DMS153 treated with DMSO at 0.1 percent for 48 hours (cell line): ENCODE results near the gene BRME1.

Experiments
- DNase-seq: peaks from one replicate; lab custom pipeline; 2025; ENCODE audit not compliant: unreplicated experiment; lab: John Stamatoyannopoulos, UW

Gene BRME1

DNA sequence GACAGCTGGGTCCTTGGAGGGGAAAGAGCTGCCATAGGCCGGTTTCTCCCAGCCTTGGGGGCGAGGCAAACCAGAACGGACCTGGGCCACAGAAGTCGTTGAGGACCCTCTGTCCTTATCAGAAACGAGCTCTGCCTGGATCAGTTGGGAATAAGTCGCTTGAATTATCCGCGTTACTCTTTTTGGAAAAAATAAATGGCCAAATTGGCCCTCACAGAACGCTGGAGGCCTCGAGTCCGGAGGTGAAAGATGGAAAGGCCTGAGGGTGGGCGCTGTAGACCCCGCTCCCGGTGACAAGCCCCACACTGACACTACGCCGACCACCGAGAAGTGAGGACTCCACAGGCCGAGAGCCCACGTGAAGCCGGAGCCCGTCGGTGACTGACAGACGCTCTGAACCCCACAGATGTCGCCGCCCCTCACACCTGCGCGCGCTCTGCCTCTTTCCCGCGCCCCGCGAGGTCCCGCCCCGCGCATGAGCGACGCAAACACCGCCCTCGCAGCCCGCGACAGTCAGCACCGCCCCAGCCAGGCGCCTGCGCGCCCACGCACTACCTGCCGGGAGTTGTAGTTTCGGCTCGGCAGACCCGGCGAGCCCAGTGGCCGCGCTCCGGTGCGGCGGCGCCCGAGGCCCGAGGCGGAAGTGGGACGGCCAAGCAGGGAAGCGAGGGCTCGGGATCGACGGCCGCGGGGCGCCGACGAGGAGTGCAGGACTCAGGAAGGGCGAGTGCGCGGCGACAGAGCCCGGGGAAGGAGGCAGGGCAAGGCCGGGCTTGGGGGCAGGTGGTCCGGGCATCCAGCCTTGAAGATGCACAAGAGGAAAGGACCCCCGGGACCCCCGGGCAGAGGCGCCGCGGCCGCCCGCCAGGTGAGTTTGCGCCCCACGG, at the start of gene BRME1, which contains the start of gene CC2D1A:
Gene BRME1 (minus strand): TSS at position 484 of the 887 bp plus-strand sequence. CDS start 1,225 bp downstream, outside the sequence.
Gene CC2D1A (plus strand): TSS at position 568 of the 887 bp plus-strand sequence. CDS start 241 bp downstream, at position 809.
- DNase-seq = peak; percentile 89

DNA sequence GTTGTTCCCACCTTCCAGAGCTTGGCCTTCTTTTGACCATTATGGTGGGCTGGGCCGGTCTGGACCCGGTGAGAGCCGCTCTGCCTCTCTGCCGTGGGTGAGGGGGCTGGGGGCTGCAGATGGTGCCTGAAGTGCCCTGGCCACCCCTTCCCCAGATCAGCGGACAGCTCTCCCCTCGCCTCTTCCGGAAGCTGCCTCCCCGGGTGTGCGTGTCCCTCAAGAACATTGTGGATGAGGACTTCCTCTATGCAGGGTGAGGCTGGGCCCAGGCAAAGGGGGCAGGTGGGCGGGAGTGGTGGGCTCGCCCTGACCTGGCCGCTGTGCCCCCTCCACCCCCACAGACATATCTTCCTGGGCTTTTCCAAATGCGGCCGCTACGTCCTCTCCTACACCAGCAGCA, 48.3 kb upstream of the BRME1 start:
- no peak for DNase-seq

DNA sequence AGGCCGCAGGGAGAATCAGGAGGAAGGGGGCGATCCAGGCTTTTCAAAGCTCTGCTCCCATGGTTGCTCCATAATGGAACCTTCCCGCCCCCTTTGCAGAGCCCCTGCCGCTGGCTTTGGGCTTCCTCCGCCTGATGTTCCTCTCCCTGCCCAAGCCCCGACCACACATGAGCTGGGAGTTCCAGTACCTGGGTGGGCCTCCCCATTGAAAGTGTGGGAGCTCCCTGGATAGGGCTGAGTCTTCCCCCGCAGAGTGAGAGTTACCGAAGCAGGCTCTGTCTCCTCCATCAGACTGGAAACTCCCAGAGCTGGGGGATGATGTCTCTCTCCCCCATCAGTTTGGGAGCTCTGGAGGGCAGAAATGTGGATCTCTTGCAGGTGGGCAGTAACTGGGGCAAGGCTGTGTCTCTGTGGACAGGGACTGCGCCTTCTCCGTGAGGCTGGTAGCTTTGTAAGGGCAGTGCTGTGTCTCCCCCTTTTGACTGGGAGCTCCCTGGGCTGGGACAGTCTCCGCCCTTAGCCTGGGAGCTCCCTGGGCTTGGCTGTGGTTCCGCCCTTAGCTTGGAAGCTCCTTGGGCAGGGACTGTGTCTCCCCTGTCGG, 47.1 kb upstream of the BRME1 start:
- no peak for DNase-seq

GRCh38 chr19:13952154-13952930, 46.4 kb upstream of the BRME1 start, which contains the start of gene DCAF15:
TSS of gene DCAF15 (plus strand) at chr19:13952509. CDS start at chr19:13952513, 4 bp downstream.
- DNase-seq = peak; percentile 97

DNA sequence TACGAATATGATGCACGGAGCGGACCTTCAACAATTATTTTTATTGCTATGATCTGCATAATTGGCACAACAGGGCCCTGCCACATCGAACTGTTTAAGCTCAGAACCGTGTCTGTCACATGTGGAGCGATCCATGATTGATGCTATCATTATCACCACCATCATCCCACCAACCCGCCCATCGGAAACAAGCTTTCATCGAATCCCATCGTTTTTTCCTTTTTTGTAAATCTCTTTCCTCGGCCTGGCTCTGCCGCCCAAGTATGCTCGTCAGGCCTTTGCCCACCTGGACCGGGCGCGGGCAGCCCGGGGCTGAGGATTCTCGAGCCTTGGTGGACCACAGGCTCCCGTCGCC, 45.9 kb upstream of the BRME1 start:
- DNase-seq = no peak

DNA sequence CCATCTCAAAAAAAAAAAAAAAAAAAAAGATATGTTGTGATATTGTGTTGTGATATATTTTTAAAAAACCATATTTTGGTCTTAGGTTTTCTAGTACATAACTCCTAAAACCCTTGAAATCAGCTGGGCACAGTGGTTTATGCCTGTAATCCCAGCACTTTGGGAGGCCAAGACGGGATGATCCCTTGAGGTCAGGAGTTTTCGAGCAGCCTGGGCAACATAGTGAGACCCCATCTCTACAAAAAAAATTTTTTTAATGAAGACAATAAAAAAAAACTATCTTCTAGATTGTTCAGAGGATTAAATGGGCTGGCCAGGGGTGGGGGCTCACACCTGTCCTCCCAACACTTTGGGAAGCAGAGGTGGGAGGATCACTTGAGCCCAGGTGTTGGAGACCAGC, 45.1 kb upstream of the BRME1 start:
- no peak for DNase-seq

GRCh38 chr19:13946414-13946813, 40.5 kb upstream of the BRME1 start:
- DNase-seq = no peak

- DNase-seq = no peak
These were observed 36.2 kb upstream of the BRME1 start for GRCh38 chr19:13942023-13942684.

GRCh38 chr19:13938301-13939064, 32.6 kb upstream of the BRME1 start, which contains the start of gene PODNL1:
TSS of gene PODNL1 (minus strand) at chr19:13938417. CDS start at chr19:13938181, 236 bp downstream.
- no peak for DNase-seq

GRCh38 chr19:13937479-13938300, 31.8 kb upstream of the BRME1 start:
- no peak for DNase-seq

GRCh38 chr19:13935765-13936510, 30.0 kb upstream of the BRME1 start:
- DNase-seq = no peak

DNA sequence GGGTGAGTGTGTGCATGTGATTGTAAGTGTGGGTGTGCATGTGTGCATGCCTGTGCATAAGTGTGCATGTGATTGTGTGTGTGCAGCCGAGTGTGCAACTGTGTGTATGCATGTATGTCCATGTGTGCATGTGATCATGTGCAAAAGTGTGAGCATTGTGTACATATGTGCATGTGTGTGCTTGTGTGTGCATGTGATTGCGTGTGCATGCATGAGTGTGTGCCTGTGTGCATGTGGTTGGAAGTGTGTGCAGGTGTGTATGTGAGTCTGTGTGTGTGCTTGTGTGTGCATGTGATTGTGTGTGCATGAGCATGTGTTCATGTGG, 28.8 kb upstream of the BRME1 start:
- no peak for DNase-seq

GRCh38 chr19:13932911-13933393, 27.0 kb upstream of the BRME1 start:
- DNase-seq = no peak

DNA sequence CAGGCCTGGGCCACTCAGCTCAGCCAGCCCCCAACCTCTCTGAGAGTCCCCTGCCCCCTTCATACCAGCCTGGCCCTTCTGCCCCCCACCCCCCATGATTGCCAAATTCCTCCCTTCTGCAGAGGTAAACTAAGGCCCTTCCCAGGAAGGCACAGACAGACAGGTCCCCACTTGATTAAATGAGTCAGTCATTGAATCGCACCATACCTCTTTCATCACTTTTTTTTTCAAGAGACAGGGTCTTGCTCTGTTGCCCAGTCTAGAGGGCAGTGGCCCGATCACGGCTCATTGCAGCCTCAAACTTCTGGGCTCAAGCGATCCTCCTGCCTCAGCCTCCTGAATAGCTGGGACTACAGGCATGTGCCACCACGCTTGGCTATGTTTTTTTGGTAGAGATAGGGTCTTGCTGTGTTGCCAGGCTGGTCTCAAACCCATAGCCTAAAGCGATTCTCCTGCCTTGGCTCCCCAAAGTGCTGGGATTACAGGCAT, 26.3 kb upstream of the BRME1 start:
- DNase-seq = no peak

DNA sequence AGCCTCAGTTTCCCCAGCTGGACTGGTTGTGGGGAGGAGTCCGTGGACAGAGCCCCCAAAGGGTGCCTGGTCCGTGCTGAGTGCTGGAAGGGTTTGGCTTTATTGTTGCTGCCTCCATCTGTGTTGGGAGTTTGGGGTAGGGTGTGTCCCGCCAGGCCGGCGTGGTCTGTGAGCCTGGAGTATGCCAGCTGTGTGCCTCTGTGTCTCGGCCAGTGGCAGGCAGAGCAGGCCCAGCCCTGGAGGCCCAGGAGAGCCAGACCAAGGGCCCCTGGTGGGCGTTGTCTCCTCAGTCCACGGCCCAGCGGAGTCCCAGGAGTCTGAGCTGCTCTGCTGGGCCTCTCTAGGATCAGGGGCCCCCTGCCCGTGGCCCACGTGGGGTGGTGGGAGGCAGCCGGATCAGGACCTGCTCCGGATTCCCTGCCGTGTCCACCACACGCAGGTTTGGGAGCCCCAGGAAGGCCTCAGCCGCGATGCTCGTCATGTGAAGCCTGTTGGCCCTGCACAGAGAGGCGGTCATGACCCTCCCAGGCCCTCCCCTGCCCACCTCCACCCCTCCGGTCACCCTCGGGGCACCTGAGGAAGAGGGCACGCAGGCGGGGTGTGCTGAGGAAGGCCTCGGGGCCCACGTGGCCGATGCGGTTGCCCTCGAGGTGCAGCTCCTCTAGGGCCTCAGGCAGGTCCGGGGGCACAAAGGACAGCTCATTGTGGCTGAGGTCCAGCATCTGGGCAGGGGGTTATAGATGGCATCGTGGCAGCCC, 25.7 kb upstream of the BRME1 start:
- DNase-seq = no peak

DNA sequence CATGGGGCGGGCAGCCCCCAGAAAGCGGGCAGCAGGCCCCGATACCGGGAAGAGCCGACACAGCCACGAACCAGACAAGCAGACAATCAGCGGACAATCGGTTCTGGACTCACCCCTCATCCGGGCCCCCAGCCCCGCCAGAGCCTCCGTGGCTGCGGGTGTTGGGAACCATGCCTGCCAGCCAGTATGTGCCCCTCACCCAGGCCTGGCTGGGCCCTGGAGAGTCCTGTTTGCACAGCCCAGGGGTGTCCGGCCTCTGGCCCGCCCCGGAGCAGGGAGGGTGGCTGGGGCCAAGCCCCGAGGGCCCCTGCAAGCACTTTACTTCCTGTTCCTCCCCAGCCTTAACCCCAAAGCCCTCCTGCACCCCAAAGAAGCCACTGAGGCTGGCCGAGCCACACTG, 24.5 kb upstream of the BRME1 start:
- DNase-seq = no peak

GRCh38 chr19:13929956-13930355, 24.0 kb upstream of the BRME1 start:
- DNase-seq = no peak

- DNase-seq = no peak
These were observed 23.4 kb upstream of the BRME1 start for GRCh38 chr19:13929340-13929739.
